ENCODE data around the gene FAM174B. TPM values are rescaled to one million over a fixed set of nuclear protein-coding genes. Genes with fewer than 3 reads are reported as not detected.

The FAM174B gene
- total and polyA plus RNA-seq, 12 donors = 3.7 to 16.4 (median 9.9) TPM

DNA sequence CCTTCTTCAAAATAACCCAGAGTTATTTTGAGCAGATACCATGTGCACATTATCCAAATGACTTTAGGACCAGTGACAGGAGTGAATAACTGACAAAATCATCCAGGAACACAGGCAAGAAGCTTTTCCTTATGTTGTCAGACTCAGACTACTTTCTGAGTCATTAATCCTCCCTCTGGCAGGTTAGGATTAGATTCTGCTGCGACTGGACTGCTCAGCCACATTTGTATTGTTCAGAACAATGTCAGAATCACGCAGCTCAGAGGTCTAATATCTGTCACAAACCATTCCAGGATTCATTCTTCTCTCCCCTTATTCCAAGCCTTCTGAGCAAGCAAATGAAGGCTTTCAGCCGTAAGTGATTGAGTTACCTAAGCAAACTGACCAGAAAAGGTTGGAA, 34.8 kb upstream of the FAM174B start:
- no peaks in the 10 kb centered on the region for H3K36me3 ChIP-seq (replicated peaks in 1 of 2)
- no peak overlapping the region for H3K27ac ChIP-seq
- WGBS, 4 donors = 85 to 94% (median 88%) methylated on average over 3 of the region's 3 CpGs
- no peak for DNase-seq
- TF ChIP-seq POLR2A (IDR thresholded peaks at IDR 0.05) (no peak), CTCF (IDR thresholded peaks at IDR 0.05) (no peak)
- H3K4me3 ChIP-seq = no peak overlapping the region
- no peaks in the 10 kb centered on the region for H3K4me1 ChIP-seq (replicated peaks in 1 of 2)
- H3K9me3 ChIP-seq (replicated peaks in 1 of 3) = no peaks in the 10 kb centered on the region
- H3K27me3 ChIP-seq = no peaks in the 10 kb centered on the region
- intact Hi-C loops (cut with DNase I) = no loop called here

- 86 to 100% (median 90%) methylated on average over 1 of the region's 1 CpG for WGBS, 4 donors
- intact Hi-C loops (cut with DNase I) = no loop called here
- Histone ChIP-seq H3K27me3 (no peaks in the 10 kb centered on the region), H3K9me3 (replicated peaks in 1 of 3) (no peaks in the 10 kb centered on the region), H3K27ac (no peak overlapping the region), H3K4me3 (no peak overlapping the region), H3K36me3 (replicated peaks in 1 of 2) (no peaks in the 10 kb centered on the region), H3K4me1 (replicated peaks in 1 of 2) (no peaks in the 10 kb centered on the region)
- no peak for DNase-seq
- no peak for TF ChIP-seq CTCF (IDR thresholded peaks at IDR 0.05)
- no peak for TF ChIP-seq POLR2A (IDR thresholded peaks at IDR 0.05)
Observed at GRCh38 chr15:92687746-92688145, 32.2 kb upstream of the FAM174B start.

- no peak for DNase-seq
- WGBS, 4 donors = 93 to 96% (median 95%) methylated on average over 4 of the region's 4 CpGs
- intact Hi-C loops (cut with DNase I) = no loop called here
- Histone ChIP-seq H3K36me3 (replicated peaks in 1 of 2) (no peaks in the 10 kb centered on the region), H3K27me3 (no peaks in the 10 kb centered on the region), H3K9me3 (replicated peaks in 1 of 3) (no peaks in the 10 kb centered on the region), H3K4me3 (no peak overlapping the region), H3K4me1 (replicated peaks in 1 of 2) (no peaks in the 10 kb centered on the region), H3K27ac (no peak overlapping the region)
- TF ChIP-seq POLR2A (IDR thresholded peaks at IDR 0.05) (no peak), CTCF (IDR thresholded peaks at IDR 0.05) (no peak)
Observed at GRCh38 chr15:92687195-92687602, 31.6 kb upstream of the FAM174B start.

DNA sequence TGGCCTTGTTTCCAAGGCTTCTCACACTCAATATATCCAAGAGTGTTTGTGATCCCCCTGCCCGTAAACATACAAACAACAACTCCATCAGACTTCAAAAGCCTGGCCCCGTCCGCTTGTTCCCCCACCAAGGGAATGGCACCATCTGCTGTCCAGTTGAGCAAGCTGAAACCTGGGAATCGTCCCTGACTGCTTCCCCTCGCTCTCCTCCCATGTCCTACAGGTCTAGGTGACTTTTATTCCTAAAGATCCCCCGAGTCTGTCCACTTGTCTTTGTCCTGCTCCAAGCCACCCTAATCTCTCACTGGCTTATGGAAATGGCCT, 27.9 kb upstream of the FAM174B start:
- intact Hi-C loops (cut with DNase I) = no loop called here
- Histone ChIP-seq H3K4me3 (no peak overlapping the region), H3K36me3 (replicated peaks in 1 of 2) (no peaks in the 10 kb centered on the region), H3K9me3 (replicated peaks in 1 of 3) (no peaks in the 10 kb centered on the region), H3K4me1 (replicated peaks in 1 of 2) (peaks cover 0 to 12% of the 10 kb centered on the region in 2 donors), H3K27ac (no peak overlapping the region), H3K27me3 (no peaks in the 10 kb centered on the region)
- WGBS, 4 donors = 63 to 84% (median 75%) methylated on average over 6 of the region's 6 CpGs
- peak in 4 of 7 donors; percentile 14 to 54 (median 23) for DNase-seq
- no peak for TF ChIP-seq POLR2A (IDR thresholded peaks at IDR 0.05)
- TF ChIP-seq CTCF (IDR thresholded peaks at IDR 0.05) = peak in 5 of 6 experiments; percentile 16 to 61 (median 36)

Measured in adrenal gland (tissue), 12 donors.